Measurements from ENCODE around the gene ABCC6. TPM values are rescaled to one million over a fixed set of nuclear protein-coding genes. Genes with fewer than 3 reads are reported as not detected.
A peak's percentile ranks its signal among the peaks of the same experiment; 100 is the strongest.

The ABCC6 gene
- total RNA-seq, 3 donors from 2014 or later: not detected

DNA sequence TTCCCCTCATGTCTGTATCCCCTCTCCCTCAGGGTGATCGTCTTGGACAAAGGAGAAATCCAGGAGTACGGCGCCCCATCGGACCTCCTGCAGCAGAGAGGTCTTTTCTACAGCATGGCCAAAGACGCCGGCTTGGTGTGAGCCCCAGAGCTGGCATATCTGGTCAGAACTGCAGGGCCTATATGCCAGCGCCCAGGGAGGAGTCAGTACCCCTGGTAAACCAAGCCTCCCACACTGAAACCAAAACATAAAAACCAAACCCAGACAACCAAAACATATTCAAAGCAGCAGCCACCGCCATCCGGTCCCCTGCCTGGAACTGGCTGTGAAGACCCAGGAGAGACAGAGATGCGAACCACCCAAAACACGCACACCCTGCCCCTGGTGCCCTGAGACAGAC is 82.2 kb downstream of the ABCC6 start:
- H3K9me3 Mint-ChIP-seq: no peaks in the 10 kb centered on the region
- H3K36me3 Mint-ChIP-seq (ENCODE audit: insufficient read depth): peaks cover 23% of the 10 kb centered on the region
- no peaks in the 10 kb centered on the region for H3K27me3 Mint-ChIP-seq (ENCODE audit: low read depth)
- ATAC-seq (no peak), DNase-seq (no peak)
- no peak overlapping the region for H3K4me3 Mint-ChIP-seq
- H3K4me1 Mint-ChIP-seq (ENCODE audit: low read depth): no peaks in the 10 kb centered on the region

DNA sequence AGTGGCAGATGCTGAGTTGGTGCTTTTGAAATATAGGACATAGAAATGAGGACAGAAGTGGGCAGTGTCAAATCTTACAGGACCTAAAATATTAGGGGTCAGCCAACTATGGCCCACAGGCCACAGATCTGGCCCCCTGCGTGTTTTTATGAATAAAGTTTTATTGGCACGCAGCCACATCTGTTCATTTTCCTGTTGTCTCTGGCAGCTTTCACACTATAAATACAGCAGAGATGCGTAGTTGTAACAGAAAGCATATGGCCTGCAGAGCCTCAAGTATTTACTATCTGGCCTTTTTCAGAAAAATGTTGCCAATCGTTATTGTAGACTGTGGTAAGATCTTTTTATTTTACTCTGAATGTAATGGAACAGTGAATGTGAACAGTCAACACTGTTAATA is 82.8 kb downstream of the ABCC6 start:
- DNase-seq: no peak
- Mint-ChIP-seq H3K4me1 (ENCODE audit: low read depth) (no peaks in the 10 kb centered on the region), H3K4me3 (no peak overlapping the region), H3K27me3 (ENCODE audit: low read depth) (no peaks in the 10 kb centered on the region), H3K36me3 (ENCODE audit: insufficient read depth) (peaks cover 23% of the 10 kb centered on the region), H3K9me3 (no peaks in the 10 kb centered on the region)
- no peak for ATAC-seq

DNA sequence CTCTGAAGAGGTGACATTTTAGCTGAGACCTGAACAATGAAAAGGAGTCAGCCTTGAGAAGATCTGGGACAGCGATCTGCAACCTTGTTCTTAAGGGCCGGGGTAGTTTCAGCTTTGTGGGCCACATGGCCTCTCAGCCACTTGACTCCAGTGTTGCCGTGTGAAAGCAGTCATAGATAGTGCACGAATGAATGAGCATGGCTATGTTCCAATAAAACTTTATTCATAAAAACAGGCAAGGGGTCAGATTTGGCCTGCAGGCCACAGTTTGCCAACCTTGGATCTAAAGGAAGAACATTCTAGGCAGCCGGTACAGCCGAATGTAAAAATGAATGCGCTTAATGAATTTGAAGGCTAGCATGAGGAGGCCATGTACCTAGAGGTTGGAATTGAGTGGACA is 83.5 kb downstream of the ABCC6 start:
- Mint-ChIP-seq H3K4me3 (no peak overlapping the region), H3K4me1 (ENCODE audit: low read depth) (no peaks in the 10 kb centered on the region), H3K36me3 (ENCODE audit: insufficient read depth) (peaks cover 25% of the 10 kb centered on the region), H3K9me3 (no peaks in the 10 kb centered on the region), H3K27me3 (ENCODE audit: low read depth) (no peaks in the 10 kb centered on the region)
- ATAC-seq (no peak), DNase-seq (no peak)

DNA sequence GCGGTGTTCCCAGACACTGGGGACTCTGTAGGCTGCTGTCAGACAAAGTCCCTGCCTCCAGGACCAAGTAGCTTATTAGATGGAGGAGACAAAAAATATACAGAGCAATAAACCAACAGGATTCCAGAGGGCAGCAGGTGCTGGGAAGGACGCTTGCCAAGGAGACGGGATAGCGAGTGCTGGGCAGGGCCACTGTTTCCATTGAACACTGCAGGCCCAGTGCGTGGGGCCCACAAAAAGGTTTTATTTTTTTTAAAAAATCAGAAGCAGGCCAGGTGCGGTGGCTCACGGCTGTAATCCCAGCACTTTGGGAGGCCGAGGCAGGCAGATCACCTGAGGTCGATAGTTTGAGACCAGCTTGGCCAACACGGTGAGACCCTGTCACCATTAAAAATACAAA is 84.2 kb downstream of the ABCC6 start:
- DNase-seq (no peak), ATAC-seq (no peak)
- no peaks in the 10 kb centered on the region for H3K4me1 Mint-ChIP-seq (ENCODE audit: low read depth)
- no peaks in the 10 kb centered on the region for H3K27me3 Mint-ChIP-seq (ENCODE audit: low read depth)
- peaks cover 27% of the 10 kb centered on the region for H3K36me3 Mint-ChIP-seq (ENCODE audit: insufficient read depth)
- no peaks in the 10 kb centered on the region for H3K9me3 Mint-ChIP-seq
- H3K4me3 Mint-ChIP-seq: no peak overlapping the region

DNA sequence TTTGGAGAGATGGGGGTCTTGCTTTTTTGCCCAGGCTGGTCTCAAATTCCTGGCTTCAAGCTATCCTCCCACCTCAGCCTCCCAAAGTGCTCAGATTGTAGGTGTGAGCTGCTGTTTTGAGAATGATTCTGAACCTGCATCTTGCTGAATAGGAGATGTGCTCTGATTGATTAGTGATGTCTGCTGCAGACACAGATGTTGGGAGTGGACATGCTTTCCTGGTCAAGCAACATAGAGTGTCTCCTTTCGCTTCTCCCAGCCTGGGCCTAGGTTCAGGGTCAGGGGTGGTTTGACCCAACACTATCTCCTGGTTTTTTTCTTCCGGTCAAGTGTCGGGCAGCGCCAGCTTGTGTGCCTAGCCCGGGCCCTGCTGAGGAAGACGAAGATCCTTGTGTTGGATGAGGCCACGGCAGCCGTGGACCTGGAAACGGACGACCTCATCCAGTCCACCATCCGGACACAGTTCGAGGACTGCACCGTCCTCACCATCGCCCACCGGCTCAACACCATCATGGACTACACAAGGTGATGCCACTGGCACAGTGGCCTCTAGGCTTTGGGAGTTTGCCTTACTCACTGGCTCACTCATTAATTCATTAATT is 85.2 kb downstream of the ABCC6 start:
- DNase-seq (no peak), ATAC-seq (no peak)
- peaks cover 32% of the 10 kb centered on the region for H3K36me3 Mint-ChIP-seq (ENCODE audit: insufficient read depth)
- no peak overlapping the region for H3K4me3 Mint-ChIP-seq
- H3K4me1 Mint-ChIP-seq (ENCODE audit: low read depth): no peaks in the 10 kb centered on the region
- no peaks in the 10 kb centered on the region for H3K27me3 Mint-ChIP-seq (ENCODE audit: low read depth)
- H3K9me3 Mint-ChIP-seq: no peaks in the 10 kb centered on the region

DNA sequence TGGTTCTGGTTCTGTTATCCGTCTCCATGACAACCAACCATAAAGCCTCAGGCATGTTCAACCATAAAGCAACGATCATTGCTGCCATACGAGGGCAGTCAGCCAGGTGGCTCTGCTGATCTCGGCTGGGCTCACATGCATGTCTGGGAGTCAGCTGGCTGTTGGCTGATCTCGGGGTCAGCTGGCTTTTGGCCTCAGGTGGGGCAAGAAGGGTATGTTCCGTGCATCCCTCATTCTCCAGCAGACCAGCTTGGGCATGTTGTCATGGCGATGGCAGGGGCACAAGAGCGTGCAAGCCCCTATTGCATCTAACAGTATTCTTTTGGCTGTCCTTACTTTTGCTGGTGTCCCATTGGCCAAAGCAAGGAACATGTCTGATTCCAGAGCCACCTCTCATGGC is 86.2 kb downstream of the ABCC6 start:
- Mint-ChIP-seq H3K27me3 (ENCODE audit: low read depth) (no peaks in the 10 kb centered on the region), H3K4me1 (ENCODE audit: low read depth) (no peaks in the 10 kb centered on the region), H3K4me3 (no peak overlapping the region), H3K9me3 (no peaks in the 10 kb centered on the region), H3K36me3 (ENCODE audit: insufficient read depth) (peaks cover 32% of the 10 kb centered on the region)
- ATAC-seq (no peak), DNase-seq (no peak)

DNA sequence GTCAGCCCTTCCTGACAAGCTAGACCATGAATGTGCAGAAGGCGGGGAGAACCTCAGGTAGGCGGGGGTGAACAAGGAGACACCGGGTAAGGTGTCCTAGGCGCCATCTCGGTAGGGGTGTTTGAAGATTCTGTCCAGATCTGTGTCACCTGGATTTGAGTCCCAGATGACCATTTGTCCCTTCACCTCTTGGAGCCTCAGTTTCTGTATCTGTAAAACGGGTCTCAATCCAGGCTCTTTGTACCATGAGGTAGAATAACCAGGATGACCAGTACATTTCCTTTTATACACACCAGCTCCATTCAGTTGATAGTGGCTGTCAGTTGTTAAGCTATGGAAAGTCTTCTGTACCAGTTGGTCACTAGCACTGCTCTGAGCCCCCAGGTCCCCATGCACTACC is 86.7 kb downstream of the ABCC6 start:
- H3K27me3 Mint-ChIP-seq (ENCODE audit: low read depth): no peaks in the 10 kb centered on the region
- no peaks in the 10 kb centered on the region for H3K9me3 Mint-ChIP-seq
- H3K4me1 Mint-ChIP-seq (ENCODE audit: low read depth): no peaks in the 10 kb centered on the region
- ATAC-seq: no peak
- no peak for DNase-seq
- peaks cover 36% of the 10 kb centered on the region for H3K36me3 Mint-ChIP-seq (ENCODE audit: insufficient read depth)
- no peak overlapping the region for H3K4me3 Mint-ChIP-seq

DNA sequence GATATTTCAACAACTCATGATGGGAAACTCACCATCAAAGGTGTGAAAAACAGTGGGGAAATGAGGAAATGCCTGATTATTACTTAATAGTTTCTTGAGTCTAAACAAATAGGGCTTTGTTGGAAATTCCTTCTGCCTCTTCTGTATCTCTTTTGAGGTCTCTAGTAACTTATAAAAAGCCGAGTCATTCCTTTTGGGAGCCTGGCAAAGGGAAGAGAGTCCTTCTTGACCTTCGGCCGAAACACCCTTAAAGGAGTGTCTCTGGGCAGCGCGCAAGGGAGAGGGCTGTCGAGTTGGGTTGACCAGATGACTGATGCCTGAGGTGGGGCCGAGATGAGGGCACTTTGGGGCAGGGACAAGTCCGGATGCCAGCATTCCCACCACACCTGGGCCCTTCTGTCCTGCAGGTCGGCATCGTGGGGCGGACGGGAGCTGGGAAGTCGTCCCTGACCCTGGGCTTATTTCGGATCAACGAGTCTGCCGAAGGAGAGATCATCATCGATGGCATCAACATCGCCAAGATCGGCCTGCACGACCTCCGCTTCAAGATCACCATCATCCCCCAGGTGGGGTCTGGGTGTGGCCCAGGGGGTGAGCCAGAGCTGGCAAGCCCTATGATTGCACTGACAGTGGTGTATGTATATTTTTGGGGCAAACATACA is 89.2 kb downstream of the ABCC6 start:
- no peaks in the 10 kb centered on the region for H3K9me3 Mint-ChIP-seq
- ATAC-seq (no peak), DNase-seq (no peak)
- peaks cover 30% of the 10 kb centered on the region for H3K36me3 Mint-ChIP-seq (ENCODE audit: insufficient read depth)
- no peak overlapping the region for H3K4me3 Mint-ChIP-seq
- no peaks in the 10 kb centered on the region for H3K4me1 Mint-ChIP-seq (ENCODE audit: low read depth)
- no peaks in the 10 kb centered on the region for H3K27me3 Mint-ChIP-seq (ENCODE audit: low read depth)

DNA sequence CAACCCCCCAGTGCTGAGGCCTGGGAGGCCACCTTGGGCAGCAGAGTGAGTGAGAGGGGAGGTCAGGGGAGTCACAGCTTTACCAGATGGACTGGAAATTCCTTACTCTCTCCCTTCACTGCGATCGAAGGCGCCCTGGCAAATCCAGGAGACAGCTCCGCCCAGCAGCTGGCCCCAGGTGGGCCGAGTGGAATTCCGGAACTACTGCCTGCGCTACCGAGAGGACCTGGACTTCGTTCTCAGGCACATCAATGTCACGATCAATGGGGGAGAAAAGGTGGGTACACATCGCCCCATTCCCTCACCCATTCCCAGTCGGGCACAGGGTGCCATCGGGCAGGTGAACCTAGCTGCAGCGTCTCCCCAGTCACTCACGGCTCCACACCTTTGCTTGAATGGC is 91.6 kb downstream of the ABCC6 start:
- peaks cover 27% of the 10 kb centered on the region for H3K36me3 Mint-ChIP-seq (ENCODE audit: insufficient read depth)
- H3K9me3 Mint-ChIP-seq: no peaks in the 10 kb centered on the region
- peaks cover 4% of the 10 kb centered on the region for H3K4me1 Mint-ChIP-seq (ENCODE audit: low read depth)
- H3K27me3 Mint-ChIP-seq (ENCODE audit: low read depth): no peaks in the 10 kb centered on the region
- ATAC-seq (no peak), DNase-seq (no peak)
- no peak overlapping the region for H3K4me3 Mint-ChIP-seq

DNA sequence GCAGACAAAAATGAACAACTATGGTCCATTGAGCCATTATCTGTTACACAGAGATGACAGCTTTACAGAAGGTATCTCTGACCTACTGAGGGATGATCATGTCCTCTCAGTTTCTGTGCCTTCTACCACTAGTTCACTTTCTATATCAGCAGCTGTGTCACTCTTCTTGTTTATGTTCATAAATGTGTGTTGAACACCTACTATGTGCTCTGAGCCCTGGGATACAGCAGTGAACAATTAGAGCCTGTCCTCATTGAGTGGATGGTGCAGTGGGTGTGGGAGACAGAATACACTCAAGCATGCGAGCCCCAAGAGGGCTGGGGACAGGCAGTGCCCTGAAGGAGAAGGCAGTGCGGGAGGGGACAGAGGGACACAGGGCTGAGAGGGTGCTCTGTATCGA is 92.1 kb downstream of the ABCC6 start:
- Mint-ChIP-seq H3K9me3 (no peaks in the 10 kb centered on the region), H3K36me3 (ENCODE audit: insufficient read depth) (peaks cover 28% of the 10 kb centered on the region), H3K4me1 (ENCODE audit: low read depth) (peaks cover 4% of the 10 kb centered on the region), H3K27me3 (ENCODE audit: low read depth) (no peaks in the 10 kb centered on the region), H3K4me3 (no peak overlapping the region)
- ATAC-seq: no peak
- no peak for DNase-seq

DNA sequence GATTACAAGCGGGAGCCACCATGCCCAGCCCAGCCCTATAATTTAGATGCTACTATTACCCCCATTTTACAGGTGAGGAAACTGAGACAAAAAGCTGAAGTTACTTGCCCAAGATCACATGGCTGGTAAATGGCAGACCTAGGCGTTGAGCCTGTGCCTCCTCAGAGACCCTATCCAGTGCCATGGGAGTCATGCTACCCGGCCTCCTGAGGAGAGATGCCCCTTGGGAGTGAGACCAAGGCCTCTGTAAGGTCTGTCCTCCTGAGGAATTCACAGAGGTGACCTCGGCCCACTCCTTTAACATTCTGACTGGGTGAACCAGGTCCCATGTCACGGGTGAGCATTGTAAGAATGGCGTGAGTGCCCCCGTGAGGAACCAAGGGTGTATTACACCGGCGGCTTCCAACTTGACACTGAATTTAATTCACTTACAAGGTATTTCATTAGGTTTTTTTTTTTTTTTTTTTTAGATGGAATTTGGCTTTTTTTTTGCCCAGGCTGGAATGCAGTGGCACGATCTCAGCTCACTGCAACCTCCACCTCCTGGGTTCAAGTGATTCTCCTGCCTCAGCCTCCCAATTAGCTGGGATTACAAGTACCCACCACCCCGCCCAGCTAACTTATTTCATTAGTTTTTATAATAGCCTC is 95.7 kb downstream of the ABCC6 start:
- H3K36me3 Mint-ChIP-seq (ENCODE audit: insufficient read depth): peaks cover 41% of the 10 kb centered on the region
- H3K4me1 Mint-ChIP-seq (ENCODE audit: low read depth): peaks cover 4% of the 10 kb centered on the region
- H3K27me3 Mint-ChIP-seq (ENCODE audit: low read depth): no peaks in the 10 kb centered on the region
- no peak overlapping the region for H3K4me3 Mint-ChIP-seq
- ATAC-seq (peak; percentile 80 to 87), DNase-seq (peak; percentile 63)
- peaks cover 11% of the 10 kb centered on the region for H3K9me3 Mint-ChIP-seq

DNA sequence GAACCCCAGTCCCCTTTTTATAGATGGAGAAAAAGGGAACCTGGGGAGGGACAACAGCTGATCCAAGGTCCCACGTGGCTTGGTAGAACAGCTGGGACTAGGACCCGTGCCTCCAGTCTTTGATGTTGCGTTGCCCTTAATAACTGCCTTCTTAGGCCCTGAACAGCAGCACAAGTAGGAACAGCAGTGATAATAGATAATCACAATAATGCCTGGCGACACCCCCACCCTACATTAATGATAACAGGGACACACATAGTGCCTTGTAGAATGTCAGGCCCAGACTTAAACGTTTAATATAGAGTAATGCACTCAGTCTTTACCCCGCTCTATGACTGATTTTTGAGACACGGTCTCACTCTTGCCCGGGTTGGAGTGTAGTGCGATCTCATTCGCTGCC is 96.4 kb downstream of the ABCC6 start:
- H3K36me3 Mint-ChIP-seq (ENCODE audit: insufficient read depth): peaks cover 45% of the 10 kb centered on the region
- H3K4me3 Mint-ChIP-seq: no peak overlapping the region
- peaks cover 11% of the 10 kb centered on the region for H3K9me3 Mint-ChIP-seq
- no peaks in the 10 kb centered on the region for H3K27me3 Mint-ChIP-seq (ENCODE audit: low read depth)
- peaks cover 4% of the 10 kb centered on the region for H3K4me1 Mint-ChIP-seq (ENCODE audit: low read depth)
- ATAC-seq (peak in 1 of 2 donors; percentile 18), DNase-seq (no peak)

DNA sequence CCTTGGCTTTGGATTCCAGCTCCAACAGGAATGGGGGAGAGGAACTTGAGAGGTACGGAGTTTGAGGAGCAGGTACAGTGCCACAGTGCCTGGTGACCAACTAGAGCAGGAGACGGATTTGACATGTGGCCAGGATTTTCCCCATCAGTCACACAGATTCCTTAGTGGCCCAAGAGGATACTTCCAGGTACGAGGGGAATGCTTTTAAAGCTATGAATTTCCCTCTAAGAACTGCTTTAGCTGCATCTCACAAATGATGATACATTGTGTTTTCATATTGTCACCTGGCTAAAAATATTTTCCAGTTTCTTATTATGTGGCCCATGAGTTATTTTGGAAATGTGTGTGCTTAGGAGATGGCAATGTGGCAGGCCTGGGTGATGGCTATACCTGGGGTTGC is 98.3 kb downstream of the ABCC6 start:
- Mint-ChIP-seq H3K27me3 (ENCODE audit: low read depth) (no peaks in the 10 kb centered on the region), H3K9me3 (peaks cover 11% of the 10 kb centered on the region), H3K36me3 (ENCODE audit: insufficient read depth) (peaks cover 48% of the 10 kb centered on the region), H3K4me3 (no peak overlapping the region), H3K4me1 (ENCODE audit: low read depth) (peaks cover 4% of the 10 kb centered on the region)
- no peak for ATAC-seq
- DNase-seq: no peak

DNA sequence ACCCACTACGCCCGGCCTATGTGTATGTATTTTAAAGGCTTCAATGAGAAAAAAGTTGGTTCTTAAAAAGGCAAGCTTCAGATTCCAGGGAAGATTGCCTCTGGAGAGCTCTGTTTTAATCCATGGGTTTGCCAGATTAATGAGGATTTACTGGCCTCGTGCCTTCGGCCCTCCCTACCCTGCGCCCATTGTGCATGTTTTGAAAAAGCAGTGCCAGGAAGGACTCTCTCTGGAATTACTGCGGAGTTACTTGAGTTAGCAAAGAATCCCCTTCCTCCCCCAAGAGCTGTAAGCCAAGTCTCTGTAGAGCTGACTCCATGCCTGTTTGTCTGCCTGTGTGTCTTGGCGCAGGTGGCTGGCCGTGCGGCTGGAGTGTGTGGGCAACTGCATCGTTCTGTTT is 98.9 kb downstream of the ABCC6 start:
- H3K9me3 Mint-ChIP-seq: peaks cover 11% of the 10 kb centered on the region
- H3K4me1 Mint-ChIP-seq (ENCODE audit: low read depth): peaks cover 4% of the 10 kb centered on the region
- H3K4me3 Mint-ChIP-seq: no peak overlapping the region
- H3K27me3 Mint-ChIP-seq (ENCODE audit: low read depth): no peaks in the 10 kb centered on the region
- DNase-seq: no peak
- H3K36me3 Mint-ChIP-seq (ENCODE audit: insufficient read depth): peaks cover 51% of the 10 kb centered on the region
- no peak for ATAC-seq

DNA sequence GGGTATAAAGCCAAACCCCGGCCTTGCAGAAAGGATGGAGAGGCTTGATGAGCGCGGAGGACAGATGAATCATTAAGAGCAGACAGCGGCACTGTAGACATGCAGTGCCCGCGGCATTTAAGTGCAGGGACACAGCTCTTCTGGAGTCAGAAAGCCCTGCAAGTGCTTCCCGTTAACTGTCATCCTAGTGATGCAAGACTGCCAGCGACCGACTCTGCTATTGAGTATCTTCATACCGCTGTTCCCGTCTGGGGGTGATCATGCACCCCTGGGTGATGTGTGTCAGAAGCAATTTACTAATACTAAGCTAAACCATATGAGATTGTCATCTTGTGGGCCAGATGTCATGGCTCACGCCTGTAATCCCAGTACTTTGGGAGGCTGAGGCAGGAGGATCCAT is 101.0 kb downstream of the ABCC6 start:
- H3K36me3 Mint-ChIP-seq (ENCODE audit: insufficient read depth): peaks cover 64% of the 10 kb centered on the region
- H3K9me3 Mint-ChIP-seq: peaks cover 19% of the 10 kb centered on the region
- DNase-seq: no peak
- H3K27me3 Mint-ChIP-seq (ENCODE audit: low read depth): no peaks in the 10 kb centered on the region
- H3K4me1 Mint-ChIP-seq (ENCODE audit: low read depth): no peaks in the 10 kb centered on the region
- no peak overlapping the region for H3K4me3 Mint-ChIP-seq
- ATAC-seq: no peak
